Psoas muscle (tissue), 8 donors: ENCODE measurements around the gene PHF19. TPM values are rescaled to one million over a fixed set of nuclear protein-coding genes. Genes with fewer than 3 reads are reported as not detected.

Experiments
- ATAC-seq, 4 donors: fragments of 200-7000 bp; cut with Tn5 transposase; one replicate each; pipeline ENCODE4 v1.9.1; 2020; ENCODE audit warnings: moderate library complexity in 3 of 4, mild to moderate bottlenecking in 2 of 4
- DNase-seq, 2 donors: peaks; one replicate each; pipeline ENCODE4 v3.0.0-alpha.2; 2020
- H3K27ac ChIP-seq: fragments of 200-600 bp; one replicate; pipeline ENCODE4 v1.8.0; 2022
- H3K27me3 ChIP-seq, 3 donors: fragments of 200-600 bp in 1 of 3; one replicate each; pipeline versions ENCODE4 v1.6.1 to v1.8.0; 2013 to 2022; ENCODE audit warnings: low read length in 2 of 3, mild to moderate bottlenecking in 2 of 3, moderate library complexity in 1 of 3; ENCODE audit not compliant: insufficient read depth in 3 of 3
- H3K36me3 ChIP-seq, 2 donors: fragments of 200-600 bp in 1 of 2; one replicate each; pipeline versions ENCODE4 v1.6.1 to v1.8.0; 2013 to 2022; ENCODE audit warnings: low read depth in 1 of 2, mild to moderate bottlenecking in 1 of 2, moderate library complexity in 1 of 2; ENCODE audit not compliant: insufficient read depth in 1 of 2
- H3K4me1 ChIP-seq: fragments of 200-600 bp; one replicate; pipeline ENCODE4 v1.8.0; 2022
- H3K4me3 ChIP-seq: fragments of 200-600 bp; one replicate; pipeline ENCODE4 v1.8.0; 2022; ENCODE audit warnings: mild to moderate bottlenecking
- H3K9me3 ChIP-seq: fragments of 200-600 bp; one replicate; pipeline ENCODE4 v1.8.0; 2022
- CTCF ChIP-seq: fragments of 200-600 bp; IDR thresholded peaks from one replicate; pipeline ENCODE4 v1.8.0; 2022; ENCODE audit warnings: antibody characterized with exemption
- WGBS, 3 donors: extraction: QIAGEN DNeasy Blood & Tissue Kit; methylation state at CpG; one replicate each; pipeline versions ENCODE4 v1.1.6 to v1.1.7; 2013; 5-methylcytosine and 5-hydroxymethylcytosine counted together
- intact Hi-C, 2 donors: fragments of 100-400 bp; cut with DNase I; formaldehyde crosslinking; loops; one replicate each; pipeline versions ENCODE4 v1.11.0 to v1.14.2; 2022
- polyA plus RNA-seq, 3 donors: library from polyadenylated mRNA; stranded (reverse); fragments of 200-250 nt; gene quantifications; one replicate each; pipeline ENCODE4 v1.2.3, GENCODE V29; 2013
- total RNA-seq, 4 donors: library from RNA; stranded (reverse); fragmentation: NEBNext Ultra II Directional in 2 of 4; extraction: Animal tissue kit (Norgen Biotek cat#: 25700) in 2 of 4; gene quantifications; one replicate each; pipeline versions ENCODE4 v1.2.1 to v1.2.4, GENCODE V29; 2021 to 2023
- donor health status: healthy with polysubstance abuse.
- donor health status: DM: no; HTN: no; CAD: no; lungs with moderate emphysema.
- donor health status: Bipolar disorder and iron deficiency.
- donor health status: healthy.
- donor health status: DM: yes; HTN: yes; CAD: no.
- donor health status: DM: no; HTN: no; CAD: no.
- donor health status: DM: no; HTN: no; CAD: no.
- donor health status: DM: yes; HTN: yes; CAD: no.

PHF19 gene
- total and polyA plus RNA-seq, 7 donors: 6.8 to 14.8 (median 10.1) TPM

GRCh38 chr9:120875195-120875565 is 1.8 kb downstream of the PHF19 start:
- H3K27me3 ChIP-seq: peaks cover 0 to 20% (median 0%) of the 10 kb centered on the region in 3 donors
- H3K4me1 ChIP-seq: no peaks in the 10 kb centered on the region
- H3K36me3 ChIP-seq: no peaks in the 10 kb centered on the region
- WGBS, 3 donors: 57 to 73% (median 63%) methylated on average over 4 of the region's 4 CpGs
- TF ChIP-seq CTCF: no peak
- H3K4me3 ChIP-seq: no peak overlapping the region
- no peak for ATAC-seq
- no peaks in the 10 kb centered on the region for H3K9me3 ChIP-seq
- no peak for DNase-seq
- no peak overlapping the region for H3K27ac ChIP-seq
- intact Hi-C loops: no loop called here

- no peak for DNase-seq
- Histone ChIP-seq H3K9me3 (no peaks in the 10 kb centered on the region), H3K36me3 (no peaks in the 10 kb centered on the region), H3K4me3 (no peak overlapping the region), H3K4me1 (no peaks in the 10 kb centered on the region), H3K27ac (no peak overlapping the region), H3K27me3 (peaks cover 0 to 19% (median 0%) of the 10 kb centered on the region in 3 donors)
- no peak for ATAC-seq
- no peak for TF ChIP-seq CTCF
- intact Hi-C loops: loop anchor here in 1 of 2 donors (5.0 kb wide), 1 partner anchor 48 kb away; no protein-coding TSS in a partner anchor
- 90 to 93% (median 91%) methylated on average over 10 of the region's 10 CpGs for WGBS, 3 donors
Measured at GRCh38 chr9:120874226-120875194, 2.5 kb downstream of the PHF19 start.

GRCh38 chr9:120873512-120873911 is 3.5 kb downstream of the PHF19 start:
- Histone ChIP-seq H3K4me1 (no peaks in the 10 kb centered on the region), H3K27me3 (peaks cover 0 to 9% (median 0%) of the 10 kb centered on the region in 3 donors), H3K36me3 (no peaks in the 10 kb centered on the region), H3K27ac (no peak overlapping the region), H3K9me3 (no peaks in the 10 kb centered on the region), H3K4me3 (no peak overlapping the region)
- intact Hi-C loops: loop anchor here in 1 of 2 donors (5.0 kb wide), 1 partner anchor 49 kb away; no protein-coding TSS in a partner anchor
- DNase-seq: no peak
- ATAC-seq: no peak
- no peak for TF ChIP-seq CTCF
- 79 to 84% (median 79%) methylated on average over 4 of the region's 4 CpGs for WGBS, 3 donors

GRCh38 chr9:120872791-120873502 is 4.0 kb downstream of the PHF19 start:
- no peak for TF ChIP-seq CTCF
- no peaks in the 10 kb centered on the region for H3K36me3 ChIP-seq
- ATAC-seq: no peak
- H3K9me3 ChIP-seq: no peaks in the 10 kb centered on the region
- H3K4me1 ChIP-seq: no peaks in the 10 kb centered on the region
- no peak overlapping the region for H3K27ac ChIP-seq
- DNase-seq: no peak
- peaks cover 0 to 3% (median 0%) of the 10 kb centered on the region in 3 donors for H3K27me3 ChIP-seq
- H3K4me3 ChIP-seq: no peak overlapping the region
- intact Hi-C loops: loop anchor here in 1 of 2 donors (5.0 kb wide), 1 partner anchor 49 kb away; no protein-coding TSS in a partner anchor
- WGBS, 3 donors: 91 to 96% (median 95%) methylated on average over 3 of the region's 3 CpGs
